ENCODE data around the gene LMAN1L.

Gene LMAN1L

GRCh38 chr15:74838746-74839525, 26.3 kb downstream of the LMAN1L start:
- no peak for DNase-seq

DNA sequence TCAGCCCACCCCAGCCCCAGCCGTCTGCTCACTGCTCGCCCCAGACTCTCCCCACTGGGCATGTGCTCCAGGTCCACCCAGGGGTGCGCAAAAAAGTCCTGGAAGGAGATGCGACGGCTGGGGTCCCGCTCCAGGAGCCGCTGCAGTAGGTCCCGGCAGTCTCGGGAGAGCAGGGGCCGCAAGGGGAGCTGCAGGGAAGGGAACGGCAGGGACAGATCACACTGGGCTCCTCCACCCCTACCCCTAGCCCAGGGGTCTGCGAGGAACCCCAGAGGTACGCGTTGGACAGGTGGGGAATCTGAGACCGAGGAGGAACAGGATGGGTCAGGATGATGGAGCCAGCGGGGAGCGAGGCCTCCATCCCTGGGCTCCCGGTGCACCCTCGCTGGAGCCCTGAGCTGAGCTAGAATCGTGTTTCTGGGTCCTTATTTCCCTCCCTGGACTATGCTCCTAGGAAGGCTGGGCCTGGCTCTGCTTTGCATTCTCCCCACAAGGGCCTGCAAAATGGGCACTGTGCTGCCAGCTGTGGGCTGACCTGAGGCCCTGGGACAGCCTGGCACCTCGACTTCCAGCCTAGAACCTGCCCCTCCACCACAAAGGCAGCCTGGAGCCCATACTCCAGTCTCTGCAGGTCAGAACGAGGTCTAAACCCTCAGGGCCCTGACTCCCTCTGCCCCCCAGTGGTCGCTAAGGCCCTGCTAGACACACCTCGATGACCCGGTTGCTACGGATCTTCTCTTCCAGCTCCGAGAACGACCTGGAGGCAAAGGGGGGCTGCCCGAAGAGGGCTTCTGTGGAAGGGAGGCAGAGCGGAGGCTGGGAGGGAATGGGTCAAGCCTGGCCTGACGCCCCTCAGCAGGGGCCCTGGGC, 27.1 kb downstream of the LMAN1L start:
- no peak for DNase-seq

- no peak for DNase-seq
Observed at GRCh38 chr15:74840851-74841775, 28.5 kb downstream of the LMAN1L start.

DNA sequence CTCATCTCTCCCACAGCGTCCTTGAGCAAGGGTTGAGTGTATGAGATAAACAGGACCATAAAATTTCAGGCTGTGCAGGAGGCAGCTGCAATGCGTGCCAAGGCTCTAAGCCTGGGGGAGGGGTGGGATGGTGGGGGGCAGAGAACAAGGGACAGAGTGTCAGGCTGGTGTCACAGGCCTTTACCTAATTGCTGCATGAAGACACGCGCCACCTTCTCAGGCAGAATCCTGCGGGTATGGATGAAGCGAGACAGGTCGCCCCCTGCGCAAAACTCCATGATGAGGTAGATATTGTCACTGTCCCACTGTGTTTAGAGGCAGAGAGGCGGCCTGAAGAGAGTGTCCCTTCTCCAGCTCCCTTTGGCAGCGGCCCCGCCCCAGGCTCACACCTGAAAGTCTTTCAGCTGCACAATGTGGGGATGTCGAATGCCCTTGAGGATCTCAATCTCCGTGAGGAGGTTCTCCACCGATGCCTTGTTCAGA, 29.3 kb downstream of the LMAN1L start:
- DNase-seq, result no peak

DNA sequence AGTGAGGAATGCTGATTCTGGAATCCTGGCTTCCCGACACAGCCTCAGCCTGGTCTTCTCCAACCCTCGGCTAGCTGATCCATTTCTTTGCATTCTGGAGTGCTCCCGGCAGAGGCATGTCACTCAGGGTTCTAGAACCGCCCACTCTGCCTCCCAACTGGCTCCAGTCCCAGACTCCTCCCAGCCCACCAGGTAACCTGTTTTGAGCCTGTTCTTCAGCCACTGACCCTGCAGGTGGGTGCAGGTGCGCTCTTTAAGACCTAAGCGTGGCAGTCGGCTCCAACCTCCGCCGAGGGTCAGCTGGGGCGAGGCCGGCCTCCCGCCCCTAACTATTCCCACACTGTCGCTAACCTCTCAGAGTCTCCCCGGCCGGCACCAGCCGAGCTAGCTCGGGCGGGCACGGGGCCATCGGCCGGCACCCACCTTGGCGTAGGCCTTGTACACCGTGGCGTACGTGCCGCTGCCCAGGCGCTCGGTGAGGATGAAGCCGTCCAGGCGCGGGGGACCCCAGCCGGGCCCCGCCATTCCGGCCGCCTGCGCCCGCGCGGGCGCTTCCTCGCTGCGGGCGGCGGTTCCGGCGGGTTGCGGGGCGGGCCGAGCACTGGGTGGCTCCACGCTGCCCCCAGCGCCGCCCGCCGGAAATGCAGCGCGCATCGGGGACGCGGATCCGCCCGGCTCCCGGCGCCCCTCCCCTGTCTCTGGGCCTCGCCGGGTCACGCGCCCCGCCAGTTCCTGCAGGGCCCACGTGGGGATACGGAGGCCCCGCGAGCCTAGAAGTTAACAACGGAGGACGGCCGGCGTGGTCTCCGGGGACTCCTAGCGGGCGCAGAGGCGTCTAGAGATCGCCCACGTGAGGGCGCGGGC, 30.2 kb downstream of the LMAN1L start, which contains the start of gene ULK3:
ULK3 (minus strand) TSS at position 576 of the 864 bp plus-strand sequence; CDS start at position 525, 51 bp downstream.
- peak; percentile 95 for DNase-seq

DNA sequence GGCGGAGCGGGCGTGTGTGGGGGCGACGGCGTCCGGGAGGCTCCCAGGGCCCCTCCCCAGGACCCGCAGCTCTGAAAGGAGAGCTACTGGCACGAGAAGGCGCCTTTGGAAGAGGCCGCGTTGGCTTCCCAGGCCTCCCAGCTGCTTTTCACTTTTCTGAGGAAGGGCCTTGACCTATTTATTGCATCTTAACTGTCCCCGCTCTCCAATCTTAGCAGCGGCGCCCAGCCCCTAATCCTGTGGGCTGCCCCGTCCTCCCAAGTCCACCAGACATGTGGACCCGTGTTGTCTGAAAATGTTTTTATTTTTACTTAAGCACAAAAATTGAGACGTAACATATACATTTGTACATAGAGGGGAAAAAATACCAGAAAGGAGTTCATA, 30.8 kb downstream of the LMAN1L start:
- no peak for DNase-seq

DNA sequence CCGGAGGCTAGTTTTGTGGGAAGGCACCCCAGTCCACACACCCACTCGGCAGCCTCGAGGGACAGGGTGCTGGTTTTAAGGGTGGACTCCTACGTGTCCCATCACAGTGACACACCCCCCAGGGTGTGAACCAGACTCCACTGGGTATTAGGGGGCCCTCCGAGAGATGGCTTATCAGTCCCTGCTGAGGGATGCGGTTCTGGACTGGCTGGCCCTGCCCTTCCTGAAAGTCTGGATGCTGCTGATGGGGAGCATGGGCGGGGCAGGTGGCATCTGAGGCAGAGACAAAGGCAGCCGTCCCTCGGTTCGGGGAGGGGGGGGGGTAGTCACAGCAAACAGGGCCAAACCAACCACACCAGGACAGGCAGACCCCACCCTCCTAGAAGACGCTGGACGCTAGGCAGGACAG, 31.3 kb downstream of the LMAN1L start:
- DNase-seq, result peak; percentile 59

GRCh38 chr15:74844319-74845207, 31.9 kb downstream of the LMAN1L start:
- DNase-seq, result no peak

- no peak for DNase-seq
Observed at GRCh38 chr15:74845208-74845568, 32.6 kb downstream of the LMAN1L start.

- DNase-seq, result no peak
Observed at GRCh38 chr15:74845581-74845980, 32.9 kb downstream of the LMAN1L start.

DNA sequence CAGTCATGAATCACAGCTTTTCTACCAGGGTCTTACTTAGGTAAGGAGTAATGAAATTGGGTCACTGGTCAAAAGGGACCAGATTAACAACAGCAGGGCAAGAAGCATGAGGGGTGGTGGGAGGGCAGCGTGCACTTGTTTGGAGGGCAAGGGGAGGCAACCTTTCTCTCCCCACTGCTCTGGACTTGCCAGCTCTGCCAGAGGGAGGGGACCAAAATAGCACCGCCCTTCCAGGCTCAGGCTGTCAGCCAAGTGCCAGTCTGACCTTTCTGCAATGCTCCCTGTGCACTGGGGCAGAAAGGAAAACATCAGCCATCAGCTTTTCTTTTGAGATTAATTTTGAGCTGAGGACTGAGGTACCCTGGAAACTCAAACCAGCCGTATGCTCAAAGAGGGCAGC, 34.8 kb downstream of the LMAN1L start:
- no peak for DNase-seq

- no peak for DNase-seq
Observed at GRCh38 chr15:74850393-74850792, 37.8 kb downstream of the LMAN1L start.

DNA sequence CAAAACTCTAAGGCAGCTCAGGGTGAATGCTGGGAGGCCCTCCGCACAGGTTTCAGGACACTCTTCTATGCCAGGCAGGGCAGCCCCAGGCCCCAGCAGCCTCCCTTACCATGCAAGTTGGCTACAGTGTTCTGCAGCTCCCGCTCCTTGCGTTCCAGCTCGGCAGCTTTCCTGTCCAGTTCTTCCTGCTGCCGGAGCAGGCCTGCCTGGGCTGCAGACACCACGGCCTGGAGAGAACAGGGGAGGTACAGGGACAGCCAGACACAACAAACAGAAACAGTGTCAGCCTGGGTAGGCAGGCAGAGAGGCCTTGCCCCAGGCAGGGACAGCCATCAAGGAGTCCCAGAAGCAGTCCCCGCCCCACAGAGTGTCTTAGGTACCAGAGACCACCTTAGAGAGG, 39.3 kb downstream of the LMAN1L start:
- DNase-seq, result no peak

GRCh38 chr15:74854453-74855022, 41.9 kb downstream of the LMAN1L start:
- no peak for DNase-seq

DNA sequence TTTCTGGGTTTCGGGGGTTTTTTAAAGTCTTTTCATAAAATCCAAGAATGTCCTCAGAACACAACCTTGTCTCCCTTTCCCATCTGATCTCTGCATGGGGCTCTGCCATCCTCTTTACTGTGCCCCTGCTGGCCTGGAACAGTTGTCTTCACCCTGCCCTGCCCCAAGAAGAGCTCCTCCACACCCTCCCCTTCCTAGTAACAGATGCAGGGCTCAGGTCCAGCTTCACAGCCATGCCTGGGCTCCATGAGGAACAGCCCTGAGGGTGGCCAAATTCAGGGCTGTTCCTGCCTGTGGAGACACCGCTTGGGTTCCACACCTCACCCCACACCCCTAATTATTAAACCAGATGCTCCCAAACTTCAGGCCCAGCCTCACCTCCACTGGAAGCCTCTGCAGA, 43.2 kb downstream of the LMAN1L start:
- no peak for DNase-seq

DNA sequence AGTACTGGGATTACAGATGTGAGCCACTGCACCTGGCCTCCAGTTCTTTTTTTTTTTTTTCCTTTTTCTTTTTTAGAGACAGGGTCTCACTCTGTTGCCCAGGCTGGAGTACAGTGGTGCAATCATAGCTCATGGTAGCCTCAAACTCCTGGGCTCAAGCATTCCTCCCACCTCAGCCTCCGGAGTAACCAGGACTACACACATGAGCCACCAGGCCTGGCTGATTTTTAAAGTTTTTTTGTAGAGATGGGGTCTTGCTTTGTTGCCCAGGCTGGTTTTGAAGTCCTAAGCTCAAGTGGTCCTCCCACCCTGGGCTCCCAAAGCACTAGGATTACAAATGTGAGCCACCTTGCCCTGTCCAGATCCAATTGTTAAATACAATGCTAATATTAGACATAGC, 43.9 kb downstream of the LMAN1L start:
- DNase-seq, result no peak

GRCh38 chr15:74857082-74857655, 44.5 kb downstream of the LMAN1L start:
- no peak for DNase-seq

DNA sequence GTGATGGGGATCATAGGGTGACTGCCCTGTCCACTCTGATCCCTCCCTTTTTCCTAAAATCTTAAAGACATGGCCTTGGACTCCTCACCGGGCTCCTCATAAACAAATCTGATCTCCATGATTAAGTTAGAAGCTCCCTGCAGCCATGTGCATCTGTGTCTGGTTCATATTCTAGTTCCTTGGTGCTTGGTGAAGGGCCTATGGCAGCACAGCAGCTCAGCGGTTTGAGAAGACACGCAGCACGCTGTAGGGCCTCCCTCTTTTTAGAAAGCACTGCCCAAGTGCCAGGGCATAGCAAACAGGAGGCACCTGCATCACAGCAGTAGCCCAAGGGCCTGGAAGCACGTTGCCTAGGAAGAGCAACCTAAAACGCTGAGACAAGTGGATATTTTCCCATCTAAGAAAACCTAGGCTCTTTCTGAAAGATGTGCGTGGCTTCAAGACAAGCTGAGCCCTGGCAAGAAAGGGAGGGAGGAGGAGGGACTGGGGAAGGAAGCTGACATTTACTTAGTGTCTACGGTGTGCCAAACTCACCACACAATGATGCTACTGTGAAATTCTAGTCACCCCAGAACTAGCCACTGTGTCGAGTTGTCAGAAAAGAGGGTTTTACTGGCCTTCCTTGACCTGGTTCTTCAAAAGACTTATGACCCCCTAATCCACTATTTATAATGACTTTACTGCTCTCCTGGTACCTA, 45.2 kb downstream of the LMAN1L start:
- no peak for DNase-seq

DNA sequence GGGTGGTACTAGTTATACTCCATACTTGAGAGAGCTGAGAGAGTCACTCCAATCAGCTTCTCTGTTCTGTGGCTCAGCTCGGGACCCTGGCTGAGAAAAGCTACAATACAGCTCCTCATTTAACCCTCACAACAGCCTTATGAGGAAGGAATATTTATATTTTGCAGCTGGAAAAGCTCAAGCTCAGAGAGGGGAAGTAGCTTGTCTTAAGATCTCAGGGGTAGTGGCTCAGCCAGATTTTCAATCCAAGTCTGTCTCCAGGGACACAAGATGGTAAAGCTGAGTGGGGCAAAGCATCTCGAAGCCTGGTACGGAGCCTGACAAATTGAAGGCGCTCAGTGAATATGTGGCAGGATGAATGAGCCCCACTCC, 45.7 kb downstream of the LMAN1L start:
- no peak for DNase-seq

Data from OCI-M1 (cell line).